ENCODE measurements around the gene FIBCD1.

GRCh38 chr9:130949188-130950038, 10.4 kb upstream of the FIBCD1 start:
- no peak for TF ChIP-seq CTCF (IDR thresholded peaks at IDR 0.05)
- no peak for TF ChIP-seq EP300 (IDR thresholded peaks at IDR 0.05)

Data from stomach (tissue), 4 donors.